ENCODE results near the gene WNT3.

The WNT3 gene

GRCh38 chr17:46817901-46818209, 637 bp downstream of the WNT3 start:
- TF ChIP-seq SUZ12 (IDR thresholded peaks at IDR 0.05; ENCODE audit: extremely low read depth, insufficient read depth, insufficient read length), result no peak
- no peak for TF ChIP-seq ZNF274 (IDR thresholded peaks at IDR 0.05; ENCODE audit: low read depth, low read length)
- no peak for TF ChIP-seq YY1 (IDR thresholded peaks at IDR 0.05; ENCODE audit: insufficient read depth, insufficient read length)
- H3K9me3 ChIP-seq (ENCODE audit: insufficient read depth, low read length), result no peaks in the 10 kb centered on the region
- no peaks in the 10 kb centered on the region for H3K36me3 ChIP-seq (ENCODE audit: insufficient read depth, insufficient read length, low read length)
- peaks cover 93% of the 10 kb centered on the region for H3K27me3 ChIP-seq (ENCODE audit: insufficient read depth, insufficient read length)
- DNase-seq (ENCODE audit: low read depth, low spot score), result no peak
- H3K4me3 ChIP-seq (ENCODE audit: insufficient read length, low read depth), result no peak overlapping the region
- peaks cover 32% of the 10 kb centered on the region for H3K4me1 ChIP-seq (ENCODE audit: insufficient read depth, insufficient read length)
- H3K9ac ChIP-seq (ENCODE audit: insufficient read length, low read depth), result no peak overlapping the region

DNA sequence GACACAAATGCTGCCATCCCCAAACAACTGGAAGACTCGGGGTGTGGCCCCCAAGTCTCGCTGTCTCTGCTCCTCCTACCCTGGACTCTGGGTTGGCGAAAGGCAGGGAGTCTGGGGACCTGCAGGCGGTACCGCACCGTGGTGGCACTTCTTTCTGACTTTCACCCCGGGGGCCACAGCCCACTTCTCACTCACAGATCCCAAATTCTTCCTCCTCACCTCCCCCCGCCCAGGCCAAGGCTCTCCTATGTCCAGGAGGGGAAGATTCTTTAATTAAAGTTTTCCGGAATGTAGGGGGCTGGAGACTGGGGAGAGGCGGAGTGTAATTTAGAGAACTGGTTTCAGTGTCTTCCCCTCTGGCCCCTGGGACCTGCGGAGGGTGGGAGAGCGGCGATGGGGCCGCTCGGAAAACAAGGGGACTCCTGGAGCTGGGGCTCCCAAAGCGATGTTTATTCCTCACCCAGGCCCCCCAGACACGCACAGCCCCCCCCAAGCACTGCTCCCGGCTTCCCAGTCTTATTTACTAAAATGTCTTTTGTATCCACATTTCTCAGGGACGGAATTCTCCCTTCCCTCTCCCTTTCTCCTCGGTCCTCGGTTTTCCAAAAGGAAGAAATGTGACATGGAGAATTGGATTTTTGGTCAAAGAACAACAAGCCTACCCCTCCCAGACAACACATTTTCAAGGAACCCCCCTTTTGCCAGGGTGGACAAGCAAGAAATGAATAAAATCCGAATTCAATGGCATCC, 1.2 kb downstream of the WNT3 start:
- no peak overlapping the region for H3K4me3 ChIP-seq (ENCODE audit: insufficient read length, low read depth)

DNA sequence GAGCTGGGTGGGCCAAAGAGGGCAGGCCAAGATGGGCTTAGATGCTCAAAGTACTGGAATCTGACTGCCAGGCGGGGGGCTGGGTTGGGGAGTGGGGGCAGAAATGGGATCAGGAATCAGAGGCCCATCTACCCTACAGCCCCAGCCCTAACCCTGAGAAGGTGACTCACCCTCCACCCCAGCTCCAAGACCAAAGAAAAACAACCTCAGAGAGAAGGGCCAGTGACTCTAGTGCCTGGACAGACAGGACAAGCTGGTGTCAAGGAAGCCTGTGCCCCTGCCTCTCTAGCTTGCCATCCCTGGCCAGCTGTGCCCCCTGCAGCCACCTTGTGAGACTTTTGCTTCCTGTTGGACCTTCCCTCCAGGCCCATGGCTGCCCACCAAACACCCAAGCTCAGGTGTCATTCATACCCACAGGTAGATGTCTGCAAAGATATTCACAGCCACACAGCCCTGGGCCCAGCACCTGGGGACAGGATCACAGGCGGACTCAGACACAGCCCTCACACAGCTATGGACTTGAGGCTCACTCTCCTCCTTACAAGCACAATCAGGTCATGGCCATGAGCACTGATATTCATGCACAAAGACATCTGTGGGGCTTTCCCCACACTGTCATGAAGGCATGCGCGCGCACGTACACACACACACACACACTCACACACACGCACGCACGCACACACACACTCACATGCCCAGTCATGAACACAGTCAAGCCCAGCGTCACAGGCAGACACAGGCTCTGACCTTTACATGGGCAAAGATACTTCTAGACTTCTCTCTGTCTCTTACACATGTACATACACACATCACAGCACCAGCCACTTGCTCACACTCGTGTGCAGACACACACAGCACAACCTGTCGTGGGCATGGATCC, 2.8 kb downstream of the WNT3 start:
- no peak for DNase-seq (ENCODE audit: low read depth, low spot score)
- peaks cover 24% of the 10 kb centered on the region for H3K4me1 ChIP-seq (ENCODE audit: insufficient read depth, insufficient read length)
- H3K36me3 ChIP-seq (ENCODE audit: insufficient read depth, insufficient read length, low read length), result no peaks in the 10 kb centered on the region
- H3K9ac ChIP-seq (ENCODE audit: insufficient read length, low read depth), result no peak overlapping the region
- no peaks in the 10 kb centered on the region for H3K9me3 ChIP-seq (ENCODE audit: insufficient read depth, low read length)
- no peak for TF ChIP-seq SUZ12 (IDR thresholded peaks at IDR 0.05; ENCODE audit: extremely low read depth, insufficient read depth, insufficient read length)
- TF ChIP-seq YY1 (IDR thresholded peaks at IDR 0.05; ENCODE audit: insufficient read depth, insufficient read length), result no peak
- no peak for TF ChIP-seq ZNF274 (IDR thresholded peaks at IDR 0.05; ENCODE audit: low read depth, low read length)
- peaks cover 82% of the 10 kb centered on the region for H3K27me3 ChIP-seq (ENCODE audit: insufficient read depth, insufficient read length)
- H3K4me3 ChIP-seq (ENCODE audit: insufficient read length, low read depth), result no peak overlapping the region

More for the DNA sequence above, 1.2 kb downstream of the WNT3 start:
- H3K9me3 ChIP-seq (ENCODE audit: insufficient read depth, low read length), result no peaks in the 10 kb centered on the region
- no peak for DNase-seq (ENCODE audit: low read depth, low spot score)
- no peaks in the 10 kb centered on the region for H3K36me3 ChIP-seq (ENCODE audit: insufficient read depth, insufficient read length, low read length)
- peaks cover 94% of the 10 kb centered on the region for H3K27me3 ChIP-seq (ENCODE audit: insufficient read depth, insufficient read length)
- no peak for TF ChIP-seq SUZ12 (IDR thresholded peaks at IDR 0.05; ENCODE audit: extremely low read depth, insufficient read depth, insufficient read length)
- no peak for TF ChIP-seq ZNF274 (IDR thresholded peaks at IDR 0.05; ENCODE audit: low read depth, low read length)
- TF ChIP-seq YY1 (IDR thresholded peaks at IDR 0.05; ENCODE audit: insufficient read depth, insufficient read length), result no peak
- no peak overlapping the region for H3K9ac ChIP-seq (ENCODE audit: insufficient read length, low read depth)
- peaks cover 30% of the 10 kb centered on the region for H3K4me1 ChIP-seq (ENCODE audit: insufficient read depth, insufficient read length)

DNA sequence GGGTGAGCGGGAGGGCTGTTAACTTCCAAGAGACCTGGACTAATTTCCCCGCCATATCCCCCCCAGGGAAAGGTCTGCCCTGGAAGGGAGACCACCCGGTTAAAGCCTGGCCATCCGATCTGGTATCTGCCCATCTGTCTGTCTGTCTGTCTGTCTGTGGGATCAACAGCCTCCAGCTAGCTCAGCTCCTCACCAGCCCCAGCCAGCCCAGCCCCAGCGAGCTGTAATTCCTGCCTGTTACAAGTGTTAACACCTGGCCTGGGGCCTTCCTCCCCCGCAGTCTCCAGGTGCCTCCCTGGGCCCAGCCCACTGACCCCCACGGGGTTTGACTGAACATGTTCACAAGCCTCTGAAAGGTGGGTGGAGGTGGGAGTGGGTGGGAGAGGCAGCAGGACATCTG, 4.0 kb downstream of the WNT3 start:
- no peaks in the 10 kb centered on the region for H3K9me3 ChIP-seq (ENCODE audit: insufficient read depth, low read length)
- H3K27me3 ChIP-seq (ENCODE audit: insufficient read depth, insufficient read length), result peaks cover 69% of the 10 kb centered on the region
- DNase-seq (ENCODE audit: low read depth, low spot score), result no peak
- H3K9ac ChIP-seq (ENCODE audit: insufficient read length, low read depth), result no peak overlapping the region
- no peak overlapping the region for H3K4me3 ChIP-seq (ENCODE audit: insufficient read length, low read depth)
- H3K4me1 ChIP-seq (ENCODE audit: insufficient read depth, insufficient read length), result peaks cover 16% of the 10 kb centered on the region
- TF ChIP-seq ZNF274 (IDR thresholded peaks at IDR 0.05; ENCODE audit: low read depth, low read length), result no peak
- TF ChIP-seq SUZ12 (IDR thresholded peaks at IDR 0.05; ENCODE audit: extremely low read depth, insufficient read depth, insufficient read length), result no peak
- TF ChIP-seq YY1 (IDR thresholded peaks at IDR 0.05; ENCODE audit: insufficient read depth, insufficient read length), result no peak
- H3K36me3 ChIP-seq (ENCODE audit: insufficient read depth, insufficient read length, low read length), result no peaks in the 10 kb centered on the region

DNA sequence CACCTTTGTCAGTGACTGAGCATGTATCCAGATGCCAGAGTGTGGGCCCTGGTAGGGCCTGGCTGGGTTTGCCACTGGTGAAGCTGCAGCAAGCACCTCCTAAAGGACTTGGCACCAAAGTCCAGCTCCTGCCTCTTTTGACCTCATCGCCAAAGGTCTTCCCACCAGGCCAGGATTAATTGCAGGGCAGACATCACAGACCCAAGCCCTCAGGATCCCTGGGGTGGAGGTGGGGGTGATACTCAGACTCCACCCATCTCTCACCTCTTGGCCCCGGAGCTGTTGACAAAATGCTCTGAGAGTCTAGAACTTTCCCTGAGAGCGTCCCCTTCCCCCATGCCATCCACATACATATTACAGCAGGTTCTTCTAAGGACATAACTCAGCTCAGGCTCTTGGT, 4.6 kb downstream of the WNT3 start:
- Histone ChIP-seq H3K9ac (ENCODE audit: insufficient read length, low read depth) (no peak overlapping the region), H3K4me1 (ENCODE audit: insufficient read depth, insufficient read length) (peaks cover 13% of the 10 kb centered on the region), H3K9me3 (ENCODE audit: insufficient read depth, low read length) (no peaks in the 10 kb centered on the region), H3K4me3 (ENCODE audit: insufficient read length, low read depth) (no peak overlapping the region), H3K27me3 (ENCODE audit: insufficient read depth, insufficient read length) (peaks cover 64% of the 10 kb centered on the region), H3K36me3 (ENCODE audit: insufficient read depth, insufficient read length, low read length) (no peaks in the 10 kb centered on the region)
- no peak for DNase-seq (ENCODE audit: low read depth, low spot score)
- TF ChIP-seq YY1 (IDR thresholded peaks at IDR 0.05; ENCODE audit: insufficient read depth, insufficient read length) (no peak), SUZ12 (IDR thresholded peaks at IDR 0.05; ENCODE audit: extremely low read depth, insufficient read depth, insufficient read length) (no peak), ZNF274 (IDR thresholded peaks at IDR 0.05; ENCODE audit: low read depth, low read length) (no peak)

DNA sequence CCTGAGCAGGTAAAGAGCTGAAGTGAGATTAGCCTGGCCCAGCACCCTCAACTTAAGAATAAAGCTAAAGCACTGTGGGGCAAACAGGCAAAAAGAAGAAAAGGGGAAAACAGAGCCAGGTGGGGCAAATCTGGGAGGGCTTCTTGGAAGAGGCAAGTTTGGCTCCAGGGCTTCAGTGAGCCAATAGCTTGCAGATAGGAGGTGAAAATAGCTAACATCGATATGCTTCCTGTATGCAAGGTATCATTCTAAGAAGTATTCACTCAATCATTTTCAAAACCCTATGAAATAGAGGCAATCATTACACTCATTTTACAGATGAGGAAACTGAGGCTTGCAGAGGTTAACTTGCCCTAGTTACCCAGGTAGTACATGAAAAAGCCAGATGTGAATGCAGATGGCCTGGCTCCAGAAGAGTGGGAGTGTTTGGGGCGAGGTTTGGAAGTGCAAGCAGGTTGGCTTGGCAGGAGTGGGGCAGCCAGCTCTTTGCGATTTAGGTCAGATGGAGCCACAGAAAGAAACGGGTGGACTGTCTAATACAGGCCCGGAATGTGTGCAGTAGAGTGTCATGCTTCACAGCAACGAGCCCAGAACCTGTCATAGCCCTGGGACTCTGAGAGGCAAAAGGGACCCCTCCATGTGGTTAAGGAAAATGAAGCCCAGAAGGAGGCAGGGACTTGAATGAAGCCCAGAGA, 5.7 kb downstream of the WNT3 start:
- DNase-seq (ENCODE audit: low read depth, low spot score), result no peak
- TF ChIP-seq ZNF274 (IDR thresholded peaks at IDR 0.05; ENCODE audit: low read depth, low read length) (no peak), SUZ12 (IDR thresholded peaks at IDR 0.05; ENCODE audit: extremely low read depth, insufficient read depth, insufficient read length) (no peak), YY1 (IDR thresholded peaks at IDR 0.05; ENCODE audit: insufficient read depth, insufficient read length) (no peak)
- H3K4me3 ChIP-seq (ENCODE audit: insufficient read length, low read depth), result no peak overlapping the region
- H3K9me3 ChIP-seq (ENCODE audit: insufficient read depth, low read length), result no peaks in the 10 kb centered on the region
- no peak overlapping the region for H3K9ac ChIP-seq (ENCODE audit: insufficient read length, low read depth)
- peaks cover 53% of the 10 kb centered on the region for H3K27me3 ChIP-seq (ENCODE audit: insufficient read depth, insufficient read length)
- H3K36me3 ChIP-seq (ENCODE audit: insufficient read depth, insufficient read length, low read length), result no peaks in the 10 kb centered on the region
- H3K4me1 ChIP-seq (ENCODE audit: insufficient read depth, insufficient read length), result peaks cover 12% of the 10 kb centered on the region
